ENCODE data around the gene TGFA.

TGFA gene

DNA sequence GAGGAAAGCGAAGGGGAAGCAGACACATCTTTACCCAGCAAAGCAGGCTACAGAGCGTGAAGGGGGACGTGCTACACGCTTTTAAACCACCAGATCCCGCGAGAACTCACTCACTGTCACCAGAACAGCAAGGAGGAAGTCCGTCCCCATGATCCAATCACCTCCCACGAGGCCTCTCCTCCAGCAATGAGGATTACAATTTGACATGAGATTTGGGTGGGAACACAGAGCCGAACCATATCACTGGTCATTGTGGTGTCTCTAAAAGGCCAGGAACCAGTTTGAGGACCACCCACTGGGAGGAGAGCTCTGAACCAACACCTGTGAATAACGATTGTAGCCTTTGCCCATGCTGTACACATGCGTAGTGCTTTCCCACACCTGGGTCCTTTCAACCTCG lies 135.1 kb downstream of the TGFA start:
- DNase-seq (ENCODE audit: low read depth in 2 of 2) = no peak

DNA sequence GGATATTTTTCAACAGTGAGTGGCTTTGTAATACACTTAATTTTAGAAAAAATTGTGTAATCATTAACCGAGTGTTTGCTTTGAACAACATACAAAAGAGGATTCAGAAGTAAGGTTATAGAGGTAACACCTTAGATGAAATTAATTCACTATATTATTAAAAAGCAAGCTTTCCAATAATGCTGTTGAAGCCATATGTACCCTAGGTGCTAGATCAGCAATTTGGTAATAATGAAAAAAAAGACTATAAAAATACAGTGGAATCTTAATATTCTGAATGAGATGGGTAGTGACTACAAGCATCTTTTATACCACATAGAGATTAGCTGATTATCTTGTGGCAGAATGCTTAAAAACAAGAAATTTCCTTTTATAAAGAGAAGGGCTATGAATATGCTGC lies 136.6 kb downstream of the TGFA start:
- DNase-seq (ENCODE audit: low read depth in 2 of 2) = no peak

GRCh38 chr2:70412294-70413070 lies 141.1 kb downstream of the TGFA start:
- no peak for DNase-seq (ENCODE audit: low read depth in 2 of 2)

DNA sequence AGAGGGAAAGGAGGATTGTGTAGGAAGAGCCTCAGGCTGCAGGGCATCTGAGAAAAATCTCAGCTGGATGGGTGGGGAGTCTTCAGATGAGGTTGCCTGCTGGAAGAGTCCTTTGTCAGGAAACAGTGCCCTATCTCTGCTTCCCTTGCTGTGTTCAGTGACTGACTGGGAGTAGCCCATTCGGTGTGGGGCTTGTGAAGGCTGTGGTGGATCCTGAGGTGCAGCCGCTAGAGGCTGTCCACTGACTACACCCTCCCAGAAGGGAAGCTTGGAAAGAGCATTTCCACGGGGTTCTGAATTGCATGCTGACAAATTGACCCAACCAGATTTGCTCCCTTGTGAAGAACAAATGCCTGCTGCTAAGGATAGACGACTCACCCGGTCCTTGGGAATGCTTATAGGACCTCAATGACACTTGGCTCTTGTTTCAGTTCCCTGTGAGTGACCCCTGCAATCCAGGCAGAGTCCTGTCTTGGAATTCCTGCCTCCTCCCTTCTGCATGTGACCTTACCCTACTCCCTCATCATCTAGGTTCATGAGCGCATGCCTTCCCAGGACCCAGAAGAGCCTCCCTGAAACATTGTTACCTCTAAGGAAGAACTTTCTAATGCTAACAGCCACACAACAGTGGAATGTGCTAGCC lies 142.0 kb downstream of the TGFA start:
- no peak for DNase-seq (ENCODE audit: low read depth in 2 of 2)

DNA sequence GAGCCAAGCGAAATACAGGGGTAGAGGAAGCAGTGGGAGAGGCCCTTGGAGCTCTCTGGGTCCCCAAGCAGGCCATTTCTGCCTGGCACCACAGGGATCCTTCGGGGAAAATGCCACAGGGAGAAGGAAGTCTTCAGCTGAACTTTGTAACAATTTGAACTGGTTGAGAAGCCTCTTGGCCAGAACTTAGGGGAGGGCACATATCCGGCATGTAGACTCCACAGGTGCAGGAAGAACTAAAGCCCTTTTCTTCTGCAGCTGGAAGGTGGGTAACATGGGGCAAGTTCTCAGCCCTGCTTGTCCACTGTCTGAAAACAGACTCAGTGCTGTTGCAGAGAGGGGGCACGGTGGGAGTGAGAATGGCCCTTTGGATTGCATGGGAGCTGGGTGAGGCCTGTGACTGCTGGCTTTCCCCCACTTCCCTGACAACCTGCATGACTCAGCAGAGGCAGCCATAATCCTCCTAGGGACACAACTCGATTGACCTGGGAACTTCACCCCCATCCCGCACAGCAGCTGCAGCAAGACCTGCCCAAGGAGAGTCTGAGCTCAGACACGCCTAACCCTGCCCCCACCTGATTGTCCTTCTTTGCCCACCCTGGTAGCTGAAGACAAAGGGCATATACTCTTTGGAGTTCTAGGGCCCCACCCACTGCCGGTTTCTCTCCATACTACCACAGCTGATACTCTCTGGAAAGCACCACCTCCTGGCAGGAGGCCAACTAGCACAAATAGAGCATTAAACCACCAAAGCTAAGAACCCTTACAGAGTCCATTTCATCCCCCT lies 150.2 kb downstream of the TGFA start:
- DNase-seq (ENCODE audit: low read depth in 2 of 2) = no peak

GRCh38 chr2:70400539-70400938 lies 153.1 kb downstream of the TGFA start:
- DNase-seq (ENCODE audit: low read depth in 2 of 2) = no peak

DNA sequence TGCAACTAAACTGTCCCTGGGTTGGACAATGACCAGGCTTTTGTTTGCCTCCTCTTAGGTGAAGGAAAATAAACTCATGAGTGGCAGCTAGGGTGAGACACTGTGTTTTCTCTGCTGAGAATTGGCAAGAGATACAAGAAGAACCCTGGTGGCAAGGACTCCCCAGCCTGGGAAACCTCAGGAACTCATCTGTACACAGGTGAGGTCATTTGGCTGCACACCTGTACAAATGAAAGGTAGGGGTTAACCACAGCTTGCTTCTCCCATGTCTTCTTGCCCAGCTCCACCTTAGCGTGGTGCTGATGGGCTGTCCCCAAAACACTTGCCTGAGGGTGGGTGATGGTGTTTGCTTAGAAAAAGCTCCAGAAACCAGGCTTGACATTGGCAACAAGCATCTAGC lies 154.6 kb downstream of the TGFA start:
- DNase-seq (ENCODE audit: low read depth in 2 of 2) = no peak
